HEK293 (cell line): ENCODE measurements around the gene APC2.
A peak's percentile ranks its signal among the peaks of the same experiment; 100 is the strongest.

ENCODE experiments used
- ATF2 ChIP-seq: fragments of 450-650 bp; formaldehyde crosslinking; IDR thresholded peaks from 2 replicates; pipeline ENCODE4 v1.5.1; 2016; ENCODE audit warnings: missing biosample characterization, missing genetic modification characterization, low read depth
- HOXD13 ChIP-seq: sonication (generic); formaldehyde crosslinking; IDR thresholded peaks from 2 replicates; pipeline ENCODE4 v1.8.0; 2022; ENCODE audit warnings: missing genetic modification reagents, borderline replicate concordance
- KLF16 ChIP-seq: fragments of 450-650 bp; formaldehyde crosslinking; IDR thresholded peaks from 2 replicates; pipeline ENCODE4 v1.5.1; 2017; ENCODE audit warnings: missing biosample characterization, missing genetic modification characterization
- PRDM4 ChIP-seq: fragments of 450-650 bp; formaldehyde crosslinking; IDR thresholded peaks from 2 replicates; pipeline ENCODE4 v1.5.1; 2017; ENCODE audit warnings: missing biosample characterization, missing genetic modification characterization
- SETDB1 ChIP-seq: IDR thresholded peaks from one replicate; pipeline ENCODE4 v1.6.1; 2017; ENCODE audit warnings: mild to moderate bottlenecking, low read length, moderate library complexity, mixed read lengths; ENCODE audit not compliant: insufficient read length
- SP2 ChIP-seq: fragments of 450-650 bp; formaldehyde crosslinking; IDR thresholded peaks from 2 replicates; pipeline ENCODE4 v1.5.1; 2016; ENCODE audit warnings: missing biosample characterization, missing genetic modification characterization
- SP7 ChIP-seq: fragments of 450-650 bp; formaldehyde crosslinking; IDR thresholded peaks from 2 replicates; pipeline ENCODE4 v1.5.1; 2016; ENCODE audit warnings: missing biosample characterization, missing genetic modification characterization
- ZFP37 ChIP-seq: fragments of 450-650 bp; formaldehyde crosslinking; IDR thresholded peaks from 2 replicates; pipeline ENCODE4 v1.5.1; 2016; ENCODE audit warnings: missing biosample characterization, missing genetic modification characterization
- ZNF146 ChIP-seq: fragments of 450-650 bp; formaldehyde crosslinking; IDR thresholded peaks from 2 replicates; pipeline ENCODE4 v1.5.1; 2016; ENCODE audit warnings: missing biosample characterization, missing genetic modification characterization
- ZNF302 ChIP-seq: fragments of 450-650 bp; formaldehyde crosslinking; IDR thresholded peaks from 2 replicates; pipeline ENCODE4 v1.5.1; 2016; ENCODE audit warnings: missing biosample characterization, missing genetic modification characterization, low read depth
- ZNF560 ChIP-seq: fragments of 450-650 bp; formaldehyde crosslinking; IDR thresholded peaks from 2 replicates; pipeline ENCODE4 v1.5.1; 2017; ENCODE audit warnings: missing biosample characterization, missing genetic modification characterization, borderline replicate concordance
- ZNF561 ChIP-seq: fragments of 450-650 bp; IDR thresholded peaks from 2 replicates; pipeline ENCODE4 v1.5.1; 2018; ENCODE audit warnings: missing biosample characterization, missing genetic modification characterization, borderline replicate concordance
- ZNF621 ChIP-seq: fragments of 450-650 bp; formaldehyde crosslinking; IDR thresholded peaks from 2 replicates; pipeline ENCODE4 v1.5.1; 2017; ENCODE audit warnings: missing biosample characterization, missing genetic modification characterization
- ZNF624 ChIP-seq: fragments of 450-650 bp; formaldehyde crosslinking; IDR thresholded peaks from 2 replicates; pipeline ENCODE4 v1.5.1; 2017; ENCODE audit warnings: missing biosample characterization, missing genetic modification characterization
- ZNF747 ChIP-seq: fragments of 450-650 bp; formaldehyde crosslinking; IDR thresholded peaks from 2 replicates; pipeline ENCODE4 v1.5.1; 2016; ENCODE audit warnings: missing biosample characterization, missing genetic modification characterization
- ZSCAN23 ChIP-seq: fragments of 450-650 bp; formaldehyde crosslinking; IDR thresholded peaks from 2 replicates; pipeline ENCODE4 v1.5.1; 2016; ENCODE audit warnings: missing biosample characterization, missing genetic modification characterization
- ZXDB ChIP-seq: fragments of 450-650 bp; formaldehyde crosslinking; IDR thresholded peaks from 2 replicates; pipeline ENCODE4 v1.5.1; 2016; ENCODE audit warnings: missing biosample characterization, missing genetic modification characterization
- TF ChIP-seq, protein P1 (sequence below): fragments of 450-650 bp; formaldehyde crosslinking; IDR thresholded peaks from 2 replicates; pipeline ENCODE4 v1.5.1; 2016; ENCODE audit warnings: missing biosample characterization, missing genetic modification characterization
- TF ChIP-seq, protein P2 (sequence below): fragments of 450-650 bp; formaldehyde crosslinking; IDR thresholded peaks from 2 replicates; pipeline ENCODE4 v1.5.1; 2017; ENCODE audit warnings: missing biosample characterization, mild to moderate bottlenecking, missing genetic modification characterization, moderate library complexity
- TF ChIP-seq, protein P3 (sequence below): fragments of 450-650 bp; formaldehyde crosslinking; IDR thresholded peaks from 2 replicates; pipeline ENCODE4 v1.5.1; 2016; ENCODE audit warnings: missing biosample characterization, missing genetic modification characterization, borderline replicate concordance
- TF ChIP-seq, protein P4 (sequence below): fragments of 450-650 bp; formaldehyde crosslinking; IDR thresholded peaks from 2 replicates; pipeline ENCODE4 v1.5.1; 2016; ENCODE audit warnings: missing biosample characterization, missing genetic modification characterization

Gene APC2

DNA sequence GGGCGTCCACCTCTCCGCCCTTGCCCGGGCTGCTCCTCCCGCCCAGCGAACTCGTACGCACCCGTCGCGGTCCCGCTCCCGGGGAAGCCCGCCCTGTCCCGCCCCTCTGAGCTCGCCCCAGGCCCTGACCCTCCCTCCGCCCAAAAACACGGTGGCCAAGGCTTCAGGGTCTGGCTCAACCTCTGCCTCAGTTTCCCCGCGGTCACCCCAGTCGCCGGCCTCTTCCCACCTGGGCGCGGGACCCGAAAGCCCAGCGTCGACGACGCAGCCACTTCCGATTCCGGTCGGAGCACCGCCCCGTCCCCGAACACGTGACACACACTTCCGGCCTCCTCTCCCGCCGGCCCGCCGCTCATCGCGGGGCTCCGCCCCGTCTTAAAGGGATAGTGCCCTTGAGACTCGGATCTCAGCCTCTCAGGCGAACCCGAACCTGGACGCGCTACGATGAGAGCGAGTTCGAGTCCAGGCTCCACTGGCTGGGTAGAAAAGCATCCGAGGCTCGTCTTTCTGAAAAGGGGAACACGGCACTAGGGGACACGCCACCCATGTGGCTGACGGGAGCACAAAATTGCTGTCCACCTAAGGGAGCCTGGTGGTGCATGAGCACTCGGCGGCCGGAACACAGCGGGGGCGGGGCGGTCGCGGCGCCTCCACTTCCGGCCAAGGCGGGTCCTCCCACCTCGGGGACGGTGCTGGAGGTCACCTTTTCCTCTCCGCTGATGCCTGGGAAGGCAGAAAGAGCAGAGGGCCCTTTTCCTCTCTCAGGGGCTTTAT lies 29.2 kb downstream of the APC2 start, which contains the start of gene C19orf25 (continued):
- TF ChIP-seq ATF2 (tag by site-specific recombination) (no peak), SP2 (tag by site-specific recombination) (peak; percentile 94), SP7 (peak; percentile 86), ZNF747 (tag by site-specific recombination) (no peak), KLF16 (tag by site-specific recombination) (peak; percentile 81), ZNF146 (tag by site-specific recombination) (no peak), PRDM4 (tag by site-specific recombination) (peak; percentile 5; the same call in 1 of the 2 replicates), HOXD13 (CRISPR knock-in tag) (no peak), ZNF560 (no peak), ZNF302 (no peak), ZSCAN23 (tag by site-specific recombination) (no peak), SETDB1 (no peak), ZNF621 (tag by site-specific recombination) (no peak), ZXDB (tag by site-specific recombination) (peak; percentile 81), ZFP37 (tag by site-specific recombination) (no peak), ZNF561 (tag by site-specific recombination) (peak; percentile 96; the same call in 1 of the 2 replicates), ZNF624 (tag by site-specific recombination) (no peak)
- TF ChIP-seq, protein P1, sequence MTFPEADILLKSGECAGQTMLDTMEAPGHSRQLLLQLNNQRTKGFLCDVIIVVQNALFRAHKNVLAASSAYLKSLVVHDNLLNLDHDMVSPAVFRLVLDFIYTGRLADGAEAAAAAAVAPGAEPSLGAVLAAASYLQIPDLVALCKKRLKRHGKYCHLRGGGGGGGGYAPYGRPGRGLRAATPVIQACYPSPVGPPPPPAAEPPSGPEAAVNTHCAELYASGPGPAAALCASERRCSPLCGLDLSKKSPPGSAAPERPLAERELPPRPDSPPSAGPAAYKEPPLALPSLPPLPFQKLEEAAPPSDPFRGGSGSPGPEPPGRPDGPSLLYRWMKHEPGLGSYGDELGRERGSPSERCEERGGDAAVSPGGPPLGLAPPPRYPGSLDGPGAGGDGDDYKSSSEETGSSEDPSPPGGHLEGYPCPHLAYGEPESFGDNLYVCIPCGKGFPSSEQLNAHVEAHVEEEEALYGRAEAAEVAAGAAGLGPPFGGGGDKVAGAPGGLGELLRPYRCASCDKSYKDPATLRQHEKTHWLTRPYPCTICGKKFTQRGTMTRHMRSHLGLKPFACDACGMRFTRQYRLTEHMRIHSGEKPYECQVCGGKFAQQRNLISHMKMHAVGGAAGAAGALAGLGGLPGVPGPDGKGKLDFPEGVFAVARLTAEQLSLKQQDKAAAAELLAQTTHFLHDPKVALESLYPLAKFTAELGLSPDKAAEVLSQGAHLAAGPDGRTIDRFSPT (tag by site-specific recombination) = no peak
- TF ChIP-seq, protein P2, sequence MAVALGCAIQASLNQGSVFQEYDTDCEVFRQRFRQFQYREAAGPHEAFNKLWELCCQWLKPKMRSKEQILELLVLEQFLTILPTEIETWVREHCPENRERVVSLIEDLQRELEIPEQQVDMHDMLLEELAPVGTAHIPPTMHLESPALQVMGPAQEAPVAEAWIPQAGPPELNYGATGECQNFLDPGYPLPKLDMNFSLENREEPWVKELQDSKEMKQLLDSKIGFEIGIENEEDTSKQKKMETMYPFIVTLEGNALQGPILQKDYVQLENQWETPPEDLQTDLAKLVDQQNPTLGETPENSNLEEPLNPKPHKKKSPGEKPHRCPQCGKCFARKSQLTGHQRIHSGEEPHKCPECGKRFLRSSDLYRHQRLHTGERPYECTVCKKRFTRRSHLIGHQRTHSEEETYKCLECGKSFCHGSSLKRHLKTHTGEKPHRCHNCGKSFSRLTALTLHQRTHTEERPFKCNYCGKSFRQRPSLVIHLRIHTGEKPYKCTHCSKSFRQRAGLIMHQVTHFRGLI (tag by site-specific recombination) = no peak
- TF ChIP-seq, protein P3, sequence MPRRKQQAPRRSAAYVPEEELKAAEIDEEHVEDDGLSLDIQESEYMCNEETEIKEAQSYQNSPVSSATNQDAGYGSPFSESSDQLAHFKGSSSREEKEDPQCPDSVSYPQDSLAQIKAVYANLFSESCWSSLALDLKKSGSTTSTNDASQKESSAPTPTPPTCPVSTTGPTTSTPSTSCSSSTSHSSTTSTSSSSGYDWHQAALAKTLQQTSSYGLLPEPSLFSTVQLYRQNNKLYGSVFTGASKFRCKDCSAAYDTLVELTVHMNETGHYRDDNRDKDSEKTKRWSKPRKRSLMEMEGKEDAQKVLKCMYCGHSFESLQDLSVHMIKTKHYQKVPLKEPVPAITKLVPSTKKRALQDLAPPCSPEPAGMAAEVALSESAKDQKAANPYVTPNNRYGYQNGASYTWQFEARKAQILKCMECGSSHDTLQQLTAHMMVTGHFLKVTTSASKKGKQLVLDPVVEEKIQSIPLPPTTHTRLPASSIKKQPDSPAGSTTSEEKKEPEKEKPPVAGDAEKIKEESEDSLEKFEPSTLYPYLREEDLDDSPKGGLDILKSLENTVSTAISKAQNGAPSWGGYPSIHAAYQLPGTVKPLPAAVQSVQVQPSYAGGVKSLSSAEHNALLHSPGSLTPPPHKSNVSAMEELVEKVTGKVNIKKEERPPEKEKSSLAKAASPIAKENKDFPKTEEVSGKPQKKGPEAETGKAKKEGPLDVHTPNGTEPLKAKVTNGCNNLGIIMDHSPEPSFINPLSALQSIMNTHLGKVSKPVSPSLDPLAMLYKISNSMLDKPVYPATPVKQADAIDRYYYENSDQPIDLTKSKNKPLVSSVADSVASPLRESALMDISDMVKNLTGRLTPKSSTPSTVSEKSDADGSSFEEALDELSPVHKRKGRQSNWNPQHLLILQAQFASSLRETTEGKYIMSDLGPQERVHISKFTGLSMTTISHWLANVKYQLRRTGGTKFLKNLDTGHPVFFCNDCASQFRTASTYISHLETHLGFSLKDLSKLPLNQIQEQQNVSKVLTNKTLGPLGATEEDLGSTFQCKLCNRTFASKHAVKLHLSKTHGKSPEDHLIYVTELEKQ (tag by site-specific recombination) = no peak
- TF ChIP-seq, protein P4, sequence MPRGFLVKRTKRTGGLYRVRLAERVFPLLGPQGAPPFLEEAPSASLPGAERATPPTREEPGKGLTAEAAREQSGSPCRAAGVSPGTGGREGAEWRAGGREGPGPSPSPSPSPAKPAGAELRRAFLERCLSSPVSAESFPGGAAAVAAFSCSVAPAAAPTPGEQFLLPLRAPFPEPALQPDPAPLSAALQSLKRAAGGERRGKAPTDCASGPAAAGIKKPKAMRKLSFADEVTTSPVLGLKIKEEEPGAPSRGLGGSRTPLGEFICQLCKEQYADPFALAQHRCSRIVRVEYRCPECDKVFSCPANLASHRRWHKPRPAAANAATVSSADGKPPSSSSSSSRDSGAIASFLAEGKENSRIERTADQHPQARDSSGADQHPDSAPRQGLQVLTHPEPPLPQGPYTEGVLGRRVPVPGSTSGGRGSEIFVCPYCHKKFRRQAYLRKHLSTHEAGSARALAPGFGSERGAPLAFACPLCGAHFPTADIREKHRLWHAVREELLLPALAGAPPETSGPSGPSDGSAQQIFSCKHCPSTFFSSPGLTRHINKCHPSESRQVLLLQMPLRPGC (tag by site-specific recombination) = no peak
